Uterus (tissue), 2 donors: Measurements from ENCODE around the gene RTP3.

Experiments
- POLR2A ChIP-seq, 2 donors: fragments of 450-650 bp; IDR thresholded peaks; one replicate each; pipeline ENCODE4 v1.6.1; 2016; ENCODE audit warnings: antibody characterized with exemption in 2 of 2, mild to moderate bottlenecking in 1 of 2, moderate library complexity in 1 of 2
- TF ChIP-seq, protein P1 (sequence below), 4 experiments: fragments of 200-600 bp in 2 of 4; fragments of 450-650 bp in 2 of 4; sonication (generic) in 2 of 4; IDR thresholded peaks; one replicate each; pipeline ENCODE4 v1.5.1; 2016 to 2019; ENCODE audit warnings: antibody characterized with exemption in 4 of 4, mild to moderate bottlenecking in 2 of 4, moderate library complexity in 1 of 4

DNA sequence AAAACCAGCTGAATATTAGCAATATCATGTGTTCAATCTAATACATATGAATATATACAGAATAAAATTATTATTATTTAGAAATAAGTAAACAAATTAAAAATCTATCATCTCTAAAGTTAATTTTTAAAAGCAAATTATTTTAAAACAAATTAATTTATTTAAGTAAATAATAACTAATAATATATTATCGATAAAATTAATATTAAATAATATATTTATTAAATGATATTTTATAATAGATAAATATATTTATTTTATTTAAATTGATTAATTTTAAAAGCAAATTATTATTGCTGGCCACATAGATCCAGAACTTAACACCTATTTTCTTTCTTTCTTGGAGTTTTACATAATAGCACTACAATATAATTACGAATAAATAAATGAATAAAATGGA, 22.2 kb downstream of the RTP3 start:
- TF ChIP-seq POLR2A (IDR thresholded peaks at IDR 0.05), result no peak
- TF ChIP-seq, protein P1, sequence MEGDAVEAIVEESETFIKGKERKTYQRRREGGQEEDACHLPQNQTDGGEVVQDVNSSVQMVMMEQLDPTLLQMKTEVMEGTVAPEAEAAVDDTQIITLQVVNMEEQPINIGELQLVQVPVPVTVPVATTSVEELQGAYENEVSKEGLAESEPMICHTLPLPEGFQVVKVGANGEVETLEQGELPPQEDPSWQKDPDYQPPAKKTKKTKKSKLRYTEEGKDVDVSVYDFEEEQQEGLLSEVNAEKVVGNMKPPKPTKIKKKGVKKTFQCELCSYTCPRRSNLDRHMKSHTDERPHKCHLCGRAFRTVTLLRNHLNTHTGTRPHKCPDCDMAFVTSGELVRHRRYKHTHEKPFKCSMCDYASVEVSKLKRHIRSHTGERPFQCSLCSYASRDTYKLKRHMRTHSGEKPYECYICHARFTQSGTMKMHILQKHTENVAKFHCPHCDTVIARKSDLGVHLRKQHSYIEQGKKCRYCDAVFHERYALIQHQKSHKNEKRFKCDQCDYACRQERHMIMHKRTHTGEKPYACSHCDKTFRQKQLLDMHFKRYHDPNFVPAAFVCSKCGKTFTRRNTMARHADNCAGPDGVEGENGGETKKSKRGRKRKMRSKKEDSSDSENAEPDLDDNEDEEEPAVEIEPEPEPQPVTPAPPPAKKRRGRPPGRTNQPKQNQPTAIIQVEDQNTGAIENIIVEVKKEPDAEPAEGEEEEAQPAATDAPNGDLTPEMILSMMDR (IDR thresholded peaks at IDR 0.05), result no peak
